NCI-H2107 (cell line): ENCODE measurements around the gene PARP12.

Source experiments
- DNase-seq: peaks from one replicate; lab custom pipeline; 2025; lab: John Stamatoyannopoulos, UW

PARP12 gene

DNA sequence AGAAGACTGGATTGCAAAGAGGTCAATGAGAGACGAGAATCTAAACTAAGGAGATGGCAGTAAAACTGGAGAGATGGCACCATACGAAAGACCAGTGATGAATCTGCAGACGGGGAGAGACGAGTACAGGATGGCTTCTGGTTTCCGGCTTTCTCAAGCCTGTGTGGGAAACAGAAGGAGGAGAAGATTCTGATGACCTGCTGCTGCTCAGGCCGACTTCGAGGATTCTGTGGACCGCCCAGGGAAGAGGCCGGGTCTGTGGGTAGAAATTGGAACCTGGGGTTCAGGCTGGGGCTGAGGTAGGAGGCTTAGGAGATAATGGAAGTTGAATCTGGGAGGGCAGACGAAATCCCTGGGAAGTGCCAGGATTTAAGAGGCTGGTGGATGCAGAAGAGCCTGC is 48.6 kb downstream of the PARP12 start:
- DNase-seq, result no peak

DNA sequence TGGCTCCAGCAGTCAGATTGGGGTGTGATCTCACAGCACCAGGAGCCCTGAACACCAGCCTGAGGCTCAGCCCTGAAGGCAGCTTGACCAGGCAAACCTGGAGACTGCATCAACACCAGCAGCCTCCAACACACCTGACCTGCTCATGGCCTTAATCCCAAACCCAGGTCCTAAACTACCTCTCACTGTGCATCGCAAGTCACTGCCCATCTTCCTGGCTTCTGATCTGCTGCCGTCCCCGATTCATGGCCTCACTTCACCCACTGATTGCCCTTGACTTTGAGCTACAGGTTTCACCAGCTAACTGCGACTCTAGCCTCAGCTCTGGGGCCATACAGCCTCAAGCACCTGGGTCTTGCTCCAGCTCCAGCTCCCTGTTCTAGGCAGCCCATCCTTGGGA is 49.1 kb downstream of the PARP12 start:
- DNase-seq, result no peak

GRCh38 chr7:140010194-140010895 is 52.4 kb downstream of the PARP12 start:
- no peak for DNase-seq

DNA sequence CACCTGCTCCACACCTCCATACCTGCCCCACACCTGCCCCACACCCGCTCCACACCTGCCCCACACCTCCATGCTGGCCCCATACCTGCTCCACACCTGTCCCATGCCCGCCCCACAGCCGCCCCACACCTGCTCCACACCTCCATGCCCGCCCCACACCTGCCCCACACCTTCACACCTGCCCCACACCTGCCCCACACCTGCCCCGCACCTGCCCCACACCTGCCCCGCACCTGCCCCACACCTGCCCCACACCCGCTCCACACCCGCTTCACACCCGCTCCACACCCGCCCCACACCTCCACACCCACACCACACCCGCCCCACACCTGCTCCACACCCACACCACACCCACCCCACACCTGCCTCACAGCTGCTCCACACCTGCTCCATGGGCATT is 53.0 kb downstream of the PARP12 start:
- DNase-seq, result no peak

DNA sequence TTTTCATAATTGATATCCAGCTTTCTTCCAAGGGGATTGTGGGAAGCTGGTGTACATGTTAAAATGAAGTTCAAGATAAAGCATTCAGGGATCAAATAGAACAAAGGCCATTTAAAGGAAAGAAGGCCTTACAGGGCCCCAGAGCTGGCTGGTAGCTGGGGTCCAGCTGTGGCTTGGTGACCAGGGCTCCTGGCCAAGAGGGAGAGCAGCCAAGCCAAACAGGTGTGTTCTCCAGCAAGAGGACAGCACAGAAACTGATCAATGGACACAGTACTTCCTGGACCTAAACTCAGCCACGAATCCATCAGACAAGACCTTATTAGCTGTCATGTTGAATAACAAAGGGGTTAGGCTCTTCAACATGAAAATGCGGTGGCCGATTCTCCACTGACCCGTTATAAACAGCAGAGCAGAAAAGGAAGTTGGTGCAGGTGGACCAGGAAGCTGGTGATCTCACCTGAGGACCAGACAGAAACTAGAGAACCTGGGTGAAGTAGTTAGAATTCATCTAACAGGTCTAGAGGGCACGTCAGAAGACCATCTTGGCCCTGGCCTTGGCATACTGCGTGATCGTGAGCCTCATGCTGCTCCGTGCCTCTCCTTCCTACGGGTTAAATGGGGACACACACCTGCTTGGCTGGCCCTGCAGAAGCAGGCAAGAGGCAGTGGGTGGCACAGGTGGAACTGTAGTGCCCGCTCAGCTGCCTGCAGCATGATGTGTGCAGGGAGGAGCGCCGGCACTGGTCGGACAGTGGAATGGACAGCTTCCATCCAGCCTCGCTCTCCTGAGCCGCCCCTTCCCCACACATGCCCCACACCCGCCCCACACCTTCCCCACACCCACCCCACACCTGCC is 53.8 kb downstream of the PARP12 start:
- no peak for DNase-seq

DNA sequence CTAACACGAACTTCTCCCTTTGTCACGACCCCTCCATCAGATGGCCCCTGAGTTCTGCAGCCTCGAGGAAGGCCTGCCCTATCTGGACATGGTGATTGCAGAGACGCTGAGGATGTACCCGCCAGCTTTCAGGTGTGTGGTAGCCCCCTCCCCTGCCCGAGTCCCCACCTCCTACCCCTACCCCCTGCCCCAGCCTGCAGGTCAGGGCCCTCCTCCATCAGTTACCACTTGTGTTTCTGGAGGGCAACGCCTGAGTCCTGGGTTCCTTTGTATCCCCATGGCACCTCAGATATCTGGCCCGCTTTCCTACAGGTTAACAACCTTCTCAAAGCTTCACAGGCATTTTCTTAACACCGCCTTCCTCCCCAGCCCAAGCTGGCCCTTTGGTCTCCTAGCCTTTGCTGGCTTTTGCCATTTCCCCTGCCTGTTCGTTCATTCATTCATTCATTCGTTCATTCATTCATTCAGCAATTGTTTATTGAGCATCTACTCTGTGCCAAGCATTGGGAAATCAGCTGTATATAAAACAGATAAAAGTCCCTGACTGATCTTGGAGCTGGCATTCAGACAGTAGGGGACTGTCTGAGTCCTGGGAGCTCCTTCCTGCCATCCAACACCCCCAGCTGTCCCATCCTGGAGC is 55.6 kb downstream of the PARP12 start:
- no peak for DNase-seq

- DNase-seq, result no peak
Observed at GRCh38 chr7:140006600-140006999, 56.2 kb downstream of the PARP12 start.

GRCh38 chr7:140005754-140006503 is 56.8 kb downstream of the PARP12 start:
- no peak for DNase-seq

DNA sequence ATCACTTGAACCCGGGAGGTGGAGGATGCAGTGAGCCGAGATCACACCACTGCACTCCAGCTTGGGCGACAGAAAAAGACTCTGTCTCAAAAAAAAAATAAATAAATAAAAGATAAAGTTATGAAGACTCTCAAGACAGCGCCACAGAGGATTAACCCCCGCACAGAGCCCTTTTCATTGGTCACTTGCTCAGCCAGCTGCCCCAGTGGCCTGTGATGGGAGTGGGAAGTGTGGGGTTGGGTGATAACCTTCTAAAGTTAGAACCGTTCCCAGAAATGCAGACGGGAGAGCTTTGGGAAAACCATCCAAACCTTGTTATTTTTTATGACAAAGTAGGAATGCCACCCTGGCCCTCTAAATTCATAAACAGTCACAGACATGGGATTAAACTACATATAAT is 57.4 kb downstream of the PARP12 start:
- DNase-seq, result no peak

- no peak for DNase-seq
Observed at GRCh38 chr7:140004672-140005071, 58.1 kb downstream of the PARP12 start.

DNA sequence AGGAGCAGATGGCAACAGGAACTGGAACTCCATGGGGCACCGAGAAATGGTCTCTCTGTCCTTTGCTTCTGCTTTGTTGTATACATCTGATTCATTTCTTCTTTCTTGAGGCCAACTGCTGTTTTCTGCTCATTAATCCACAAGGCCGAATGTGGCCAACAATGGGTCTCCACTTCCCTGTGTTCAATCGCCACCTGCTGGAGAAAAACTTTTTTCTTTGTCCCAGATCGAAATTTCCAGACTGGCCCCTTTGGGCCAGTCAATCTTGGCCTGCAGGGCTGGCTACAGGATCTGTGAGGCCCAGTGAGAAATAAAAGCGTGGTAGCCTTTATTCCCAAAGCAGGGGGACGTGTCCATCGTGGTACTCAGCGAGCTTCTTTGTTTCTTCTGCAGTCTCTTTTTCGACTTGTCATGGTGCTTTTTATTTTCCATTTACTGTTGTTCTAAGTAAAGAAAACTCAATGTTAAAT is 58.8 kb downstream of the PARP12 start:
- DNase-seq, result no peak

GRCh38 chr7:140000666-140001268 is 62.0 kb downstream of the PARP12 start:
- no peak for DNase-seq

GRCh38 chr7:139999516-139999915 is 63.2 kb downstream of the PARP12 start:
- no peak for DNase-seq

DNA sequence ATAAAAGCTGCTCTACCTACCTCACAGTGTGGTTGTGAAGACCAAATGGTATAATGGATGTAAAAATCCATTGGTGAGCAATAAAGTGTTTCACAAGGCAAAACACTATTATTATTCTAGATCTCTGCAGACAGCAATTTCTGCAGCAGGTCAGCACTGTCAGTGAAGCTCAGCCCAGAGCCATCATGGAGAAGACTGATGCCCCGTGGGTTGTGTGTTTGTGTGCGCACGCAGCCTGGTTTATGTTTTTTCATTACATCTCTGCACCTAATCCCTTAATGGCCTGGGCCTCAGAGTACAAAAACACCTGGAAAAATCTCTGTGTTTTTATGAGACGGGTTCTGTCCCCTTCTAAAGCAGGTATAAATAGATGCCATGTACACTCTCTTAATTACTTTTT is 64.2 kb downstream of the PARP12 start:
- no peak for DNase-seq

DNA sequence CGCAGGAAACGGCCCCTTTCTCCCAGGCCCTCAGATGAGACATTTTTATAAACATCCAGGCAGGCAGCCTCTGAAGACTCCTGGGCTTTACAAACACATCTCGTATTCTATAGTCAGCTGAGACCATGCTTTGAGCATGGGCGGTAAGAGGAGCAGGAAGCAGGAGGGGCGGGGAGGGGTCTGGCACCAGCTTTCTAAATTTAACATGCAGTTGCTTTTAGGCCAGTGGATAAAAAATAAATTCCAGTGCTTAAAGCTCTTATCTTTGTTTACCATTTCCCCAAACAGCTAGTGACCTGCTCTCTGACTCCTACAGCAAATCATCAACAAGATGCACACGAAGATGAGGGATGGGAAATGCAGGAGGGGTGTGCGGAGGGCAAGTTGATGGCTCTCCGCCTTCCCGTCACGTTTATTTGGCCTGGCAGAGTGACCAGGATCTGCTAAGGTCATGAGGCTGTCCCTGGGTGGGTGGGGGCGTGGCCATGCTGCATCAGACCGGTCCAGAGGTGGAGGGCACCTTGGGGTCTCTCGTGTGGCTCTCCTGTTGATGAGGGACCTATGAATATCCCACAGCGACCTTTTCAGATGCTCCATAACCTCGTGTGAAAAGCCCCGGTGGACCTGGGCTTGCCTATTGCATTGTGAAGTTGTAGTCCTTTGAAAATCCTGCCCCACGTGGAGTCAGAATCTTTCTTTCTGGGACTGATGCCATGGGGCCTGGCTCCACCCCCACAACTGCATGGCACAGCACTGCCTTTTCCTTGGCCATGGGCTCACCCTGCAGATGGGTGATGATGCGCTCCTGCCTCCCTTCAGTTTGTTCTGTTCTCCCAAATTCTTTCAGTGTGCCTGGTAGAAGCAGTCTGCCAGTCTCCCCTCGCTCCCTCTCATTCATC is 67.5 kb downstream of the PARP12 start:
- DNase-seq, result no peak

DNA sequence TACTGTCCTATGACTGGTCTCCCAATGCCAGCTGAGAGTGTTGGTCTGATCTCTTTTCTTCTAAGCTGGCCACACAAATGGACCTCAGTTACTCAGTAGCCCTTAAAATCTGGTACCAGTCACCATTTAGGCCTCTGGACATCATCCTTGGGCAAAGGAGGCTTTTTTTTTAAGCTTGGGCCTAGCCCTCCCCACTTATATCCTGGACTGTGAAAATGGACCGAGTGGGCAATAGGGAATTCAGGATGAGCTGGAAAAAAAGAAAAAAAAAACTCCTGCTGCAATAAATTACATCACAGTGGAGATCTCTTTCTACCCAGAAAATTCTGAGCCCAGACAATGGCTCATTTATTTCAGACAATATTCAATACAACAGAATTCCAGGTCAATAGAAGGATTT is 68.4 kb downstream of the PARP12 start:
- DNase-seq, result no peak

- no peak for DNase-seq
Observed at GRCh38 chr7:139993592-139993991, 69.2 kb downstream of the PARP12 start.

GRCh38 chr7:139993169-139993568 is 69.6 kb downstream of the PARP12 start:
- DNase-seq, result no peak

- DNase-seq, result peak; percentile 39
Observed at GRCh38 chr7:139992353-139993044, 70.3 kb downstream of the PARP12 start.

DNA sequence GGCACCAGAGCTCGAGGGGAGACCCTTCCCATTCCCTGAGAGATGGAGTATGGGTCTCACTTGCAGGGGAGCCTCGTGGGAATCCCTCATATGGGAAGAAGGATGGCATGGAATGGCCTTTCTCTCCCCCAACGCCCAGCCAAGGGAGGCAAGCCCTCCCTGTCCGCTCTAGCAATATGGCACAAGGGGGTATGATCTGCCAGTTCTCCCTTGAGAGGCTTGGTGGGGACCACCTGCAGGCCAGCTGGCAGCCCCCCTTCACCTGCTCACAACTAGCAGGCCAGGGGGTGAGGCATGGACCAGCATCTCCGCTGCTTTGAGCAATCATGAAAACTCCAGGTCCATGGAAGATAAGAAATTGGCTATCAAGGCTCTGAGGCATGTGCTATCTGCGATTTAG is 70.8 kb downstream of the PARP12 start:
- DNase-seq, result no peak
